ENCODE results near the gene MAGT1.
"Not testable (repeated sequence)": the region's sequence is repeated elsewhere in the genome, so short reads cannot be mapped to it uniquely, and the experiment has no call there.

- TF ChIP-seq NR2C2 (CRISPR knock-in tag; IDR thresholded peaks at IDR 0.05); ELF4 (CRISPR knock-in tag; IDR thresholded peaks at IDR 0.05; ENCODE audit: low read depth): not testable (repeated sequence)
- TF ChIP-seq, protein P1, sequence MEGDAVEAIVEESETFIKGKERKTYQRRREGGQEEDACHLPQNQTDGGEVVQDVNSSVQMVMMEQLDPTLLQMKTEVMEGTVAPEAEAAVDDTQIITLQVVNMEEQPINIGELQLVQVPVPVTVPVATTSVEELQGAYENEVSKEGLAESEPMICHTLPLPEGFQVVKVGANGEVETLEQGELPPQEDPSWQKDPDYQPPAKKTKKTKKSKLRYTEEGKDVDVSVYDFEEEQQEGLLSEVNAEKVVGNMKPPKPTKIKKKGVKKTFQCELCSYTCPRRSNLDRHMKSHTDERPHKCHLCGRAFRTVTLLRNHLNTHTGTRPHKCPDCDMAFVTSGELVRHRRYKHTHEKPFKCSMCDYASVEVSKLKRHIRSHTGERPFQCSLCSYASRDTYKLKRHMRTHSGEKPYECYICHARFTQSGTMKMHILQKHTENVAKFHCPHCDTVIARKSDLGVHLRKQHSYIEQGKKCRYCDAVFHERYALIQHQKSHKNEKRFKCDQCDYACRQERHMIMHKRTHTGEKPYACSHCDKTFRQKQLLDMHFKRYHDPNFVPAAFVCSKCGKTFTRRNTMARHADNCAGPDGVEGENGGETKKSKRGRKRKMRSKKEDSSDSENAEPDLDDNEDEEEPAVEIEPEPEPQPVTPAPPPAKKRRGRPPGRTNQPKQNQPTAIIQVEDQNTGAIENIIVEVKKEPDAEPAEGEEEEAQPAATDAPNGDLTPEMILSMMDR (IDR thresholded peaks at IDR 0.05) = not testable (repeated sequence)
- TF ChIP-seq, protein P2, sequence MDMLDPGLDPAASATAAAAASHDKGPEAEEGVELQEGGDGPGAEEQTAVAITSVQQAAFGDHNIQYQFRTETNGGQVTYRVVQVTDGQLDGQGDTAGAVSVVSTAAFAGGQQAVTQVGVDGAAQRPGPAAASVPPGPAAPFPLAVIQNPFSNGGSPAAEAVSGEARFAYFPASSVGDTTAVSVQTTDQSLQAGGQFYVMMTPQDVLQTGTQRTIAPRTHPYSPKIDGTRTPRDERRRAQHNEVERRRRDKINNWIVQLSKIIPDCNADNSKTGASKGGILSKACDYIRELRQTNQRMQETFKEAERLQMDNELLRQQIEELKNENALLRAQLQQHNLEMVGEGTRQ (CRISPR knock-in tag; IDR thresholded peaks at IDR 0.05) = not testable (repeated sequence)
Measured at GRCh38 chrX:77821989-77822388, 73.2 kb downstream of the MAGT1 start.

All from WTC11 (cell line).